NCI-H1048 (cell line): ENCODE data around the gene PRAME.
"Not testable (repeated sequence)": the region's sequence is repeated elsewhere in the genome, so short reads cannot be mapped to it uniquely, and the experiment has no call there.

Source experiments
- DNase-seq: peaks from one replicate; lab custom pipeline; 2025; lab: John Stamatoyannopoulos, UW

Gene PRAME, protein sequence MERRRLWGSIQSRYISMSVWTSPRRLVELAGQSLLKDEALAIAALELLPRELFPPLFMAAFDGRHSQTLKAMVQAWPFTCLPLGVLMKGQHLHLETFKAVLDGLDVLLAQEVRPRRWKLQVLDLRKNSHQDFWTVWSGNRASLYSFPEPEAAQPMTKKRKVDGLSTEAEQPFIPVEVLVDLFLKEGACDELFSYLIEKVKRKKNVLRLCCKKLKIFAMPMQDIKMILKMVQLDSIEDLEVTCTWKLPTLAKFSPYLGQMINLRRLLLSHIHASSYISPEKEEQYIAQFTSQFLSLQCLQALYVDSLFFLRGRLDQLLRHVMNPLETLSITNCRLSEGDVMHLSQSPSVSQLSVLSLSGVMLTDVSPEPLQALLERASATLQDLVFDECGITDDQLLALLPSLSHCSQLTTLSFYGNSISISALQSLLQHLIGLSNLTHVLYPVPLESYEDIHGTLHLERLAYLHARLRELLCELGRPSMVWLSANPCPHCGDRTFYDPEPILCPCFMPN

GRCh38 chr22:22558972-22559603 lies at the start of gene PRAME:
Gene PRAME (minus strand): TSS chr22:22559265. CDS start chr22:22556832, 2,433 bp downstream.
- peak; percentile 81 for DNase-seq

DNA sequence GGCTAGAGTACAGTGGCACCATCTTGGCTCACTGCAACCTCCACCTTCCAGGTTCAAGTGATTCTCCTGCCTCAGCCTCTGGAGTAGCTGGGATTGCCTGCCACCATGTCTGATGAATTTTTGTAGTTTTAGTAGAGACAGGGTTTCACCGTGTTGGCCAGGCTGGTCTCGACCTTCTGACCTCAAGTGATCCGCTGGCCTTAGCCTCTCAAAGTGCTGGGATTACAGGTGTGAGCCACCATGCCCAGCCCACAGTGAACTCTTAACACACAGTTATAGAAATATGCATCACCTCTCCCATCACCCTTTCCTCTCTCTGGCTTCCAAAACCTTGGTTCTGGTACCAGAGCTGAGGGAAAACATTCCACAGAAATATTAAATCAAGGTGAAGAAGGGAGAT lies 49.0 kb upstream of the PRAME start:
- DNase-seq = not testable (repeated sequence)

DNA sequence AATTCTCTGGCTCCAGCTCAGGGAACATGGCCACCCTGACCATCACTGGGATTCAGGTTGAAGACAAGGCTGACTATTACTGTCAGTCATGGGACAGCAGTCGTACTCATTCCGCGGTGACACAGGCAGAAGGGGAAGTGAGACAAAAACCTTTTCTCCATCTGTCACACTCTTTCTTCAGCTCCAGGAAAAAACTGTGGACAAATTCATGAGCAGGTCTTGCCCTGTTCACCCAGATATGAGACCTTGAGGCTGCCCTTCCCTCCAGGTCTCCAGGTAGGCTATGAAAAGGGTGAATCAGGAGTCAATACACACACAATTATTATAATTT lies 46.0 kb upstream of the PRAME start:
- no peak for DNase-seq

DNA sequence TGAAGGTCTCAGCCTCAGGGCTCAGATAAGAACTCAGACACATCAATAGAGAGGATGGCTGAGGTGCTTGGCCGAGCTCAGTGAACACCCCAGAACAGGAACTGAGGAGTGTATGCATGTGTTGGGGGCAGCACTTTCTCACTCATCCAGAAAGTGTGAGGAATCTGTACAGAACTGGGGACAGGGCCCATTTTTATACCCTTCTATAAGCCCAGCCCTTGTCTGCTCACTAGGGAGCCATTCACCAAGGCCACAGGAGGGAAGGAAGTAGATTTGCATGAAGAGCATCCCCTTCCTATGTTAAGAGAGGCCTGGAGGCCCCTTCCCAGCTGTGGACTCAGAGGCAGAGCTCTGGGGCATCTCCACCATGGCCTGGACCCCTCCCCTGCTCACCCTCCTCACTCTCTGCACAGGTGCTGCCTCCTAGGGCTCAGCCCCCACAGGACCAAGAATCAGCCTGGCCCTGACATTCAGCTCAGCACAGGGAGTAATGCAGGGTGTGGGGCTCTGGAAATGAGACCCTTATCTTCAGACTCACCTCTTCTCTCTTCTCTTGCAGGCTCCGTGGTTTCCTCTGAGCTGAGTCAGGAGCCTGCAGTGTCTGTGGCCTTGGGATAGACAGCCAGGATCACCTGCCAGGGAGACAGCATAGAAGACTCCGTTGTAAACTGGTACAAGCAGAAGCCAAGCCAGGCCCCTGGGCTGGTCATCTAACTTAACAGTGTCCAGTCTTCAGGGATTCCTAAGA lies 45.4 kb upstream of the PRAME start:
- DNase-seq = no peak

DNA sequence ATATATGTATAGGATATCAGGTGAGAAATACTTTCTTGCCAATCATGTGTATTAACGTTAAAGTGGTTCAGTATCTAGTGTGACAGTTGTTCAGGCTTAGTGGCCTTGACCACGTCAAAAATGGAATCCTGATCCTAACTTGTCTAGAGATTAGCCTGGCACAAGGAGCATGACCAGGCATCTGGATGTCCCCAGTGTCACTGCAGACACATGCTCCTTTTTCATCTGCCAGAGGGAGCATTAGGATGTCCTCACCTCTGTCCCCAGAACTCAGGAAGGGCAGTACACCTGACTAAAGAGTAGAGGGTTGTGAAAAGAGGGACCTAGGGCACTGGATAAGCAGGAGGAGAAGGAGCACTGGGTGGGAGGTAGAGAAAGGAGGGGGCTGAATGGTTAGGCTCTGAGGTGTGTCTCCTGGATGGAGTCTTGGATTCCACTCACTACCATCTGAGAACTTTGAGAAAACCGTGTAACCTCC lies 44.4 kb upstream of the PRAME start:
- DNase-seq = no peak

DNA sequence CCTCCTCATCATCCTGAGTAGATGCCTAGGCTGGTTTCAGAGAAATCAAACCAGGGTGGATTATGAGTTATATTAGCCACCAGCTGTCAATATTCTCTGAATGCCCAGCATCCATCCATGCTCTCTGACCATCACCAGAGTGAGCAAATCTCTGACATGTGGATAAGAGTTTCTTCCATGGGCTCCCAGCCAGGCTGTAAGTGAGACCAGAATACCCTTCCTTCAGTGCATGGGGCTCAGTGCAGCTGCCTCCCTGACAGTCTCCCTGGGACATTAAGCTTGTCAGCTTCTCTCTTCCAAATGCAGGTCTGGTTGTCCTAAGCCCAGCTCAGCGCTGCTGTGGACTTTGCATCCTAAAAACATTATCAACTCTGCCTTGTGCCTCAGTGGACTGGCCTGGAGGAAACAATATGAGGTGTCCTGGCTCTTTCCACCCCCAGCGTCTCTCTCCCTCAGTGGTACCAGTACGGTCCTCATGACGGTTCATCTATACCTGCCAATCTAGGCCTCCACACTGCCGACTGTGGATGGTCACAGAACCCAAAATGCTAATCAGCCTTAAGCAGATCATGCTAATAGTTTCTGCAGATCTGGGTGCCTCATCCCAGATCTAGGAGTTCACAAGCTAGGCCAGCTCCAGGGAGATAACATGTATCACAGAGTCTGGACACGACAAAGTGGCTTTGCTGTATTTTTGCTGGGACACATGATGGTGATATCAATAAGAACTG lies 41.6 kb upstream of the PRAME start:
- no peak for DNase-seq

DNA sequence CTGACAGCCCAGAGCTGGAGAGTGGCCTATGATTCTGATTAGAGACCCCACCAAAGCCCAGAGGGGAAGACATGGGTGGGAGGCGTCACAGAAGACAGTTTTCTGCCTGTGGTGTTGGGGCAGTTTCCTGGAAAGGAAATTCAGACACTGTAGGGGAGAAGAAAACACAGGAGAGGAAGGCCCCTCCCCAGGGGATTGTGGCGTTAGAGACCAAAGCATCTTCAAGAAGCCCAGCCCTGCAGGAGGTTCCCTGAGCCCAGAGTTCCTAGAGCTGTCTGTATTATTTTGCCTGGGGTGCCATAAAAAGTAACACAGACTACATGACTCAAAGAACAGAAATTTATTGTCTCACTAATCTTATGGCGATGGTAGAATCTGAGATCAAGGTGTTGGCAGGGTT lies 40.2 kb upstream of the PRAME start:
- DNase-seq = no peak

- DNase-seq = no peak
Measured at GRCh38 chr22:22598144-22598543, 39.1 kb upstream of the PRAME start.

GRCh38 chr22:22595001-22595835 lies 36.2 kb upstream of the PRAME start:
- DNase-seq = no peak

GRCh38 chr22:22593964-22594656 lies 35.0 kb upstream of the PRAME start:
- no peak for DNase-seq

DNA sequence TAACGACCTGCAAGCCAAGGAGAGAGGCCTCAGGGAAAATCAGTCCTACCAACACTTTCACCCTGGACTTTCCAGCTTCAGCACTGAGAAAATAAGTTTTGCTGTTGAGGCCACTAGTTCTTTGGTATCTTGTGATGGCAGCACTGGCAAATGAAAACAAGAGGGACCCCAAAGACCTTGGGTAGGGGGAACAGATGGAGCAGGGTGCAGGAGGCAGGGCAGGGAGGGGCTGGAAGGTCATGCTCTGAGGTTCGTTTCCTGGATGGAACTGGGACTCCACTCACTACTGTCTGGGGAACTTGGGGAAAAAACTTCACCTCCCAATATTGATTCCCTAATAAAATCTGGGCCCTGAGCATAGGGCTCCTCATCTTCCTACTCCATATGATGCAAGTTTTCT lies 34.2 kb upstream of the PRAME start:
- no peak for DNase-seq

- no peak for DNase-seq
Measured at GRCh38 chr22:22591348-22592299, 32.6 kb upstream of the PRAME start.

- no peak for DNase-seq
Measured at GRCh38 chr22:22590136-22590891, 31.2 kb upstream of the PRAME start.

DNA sequence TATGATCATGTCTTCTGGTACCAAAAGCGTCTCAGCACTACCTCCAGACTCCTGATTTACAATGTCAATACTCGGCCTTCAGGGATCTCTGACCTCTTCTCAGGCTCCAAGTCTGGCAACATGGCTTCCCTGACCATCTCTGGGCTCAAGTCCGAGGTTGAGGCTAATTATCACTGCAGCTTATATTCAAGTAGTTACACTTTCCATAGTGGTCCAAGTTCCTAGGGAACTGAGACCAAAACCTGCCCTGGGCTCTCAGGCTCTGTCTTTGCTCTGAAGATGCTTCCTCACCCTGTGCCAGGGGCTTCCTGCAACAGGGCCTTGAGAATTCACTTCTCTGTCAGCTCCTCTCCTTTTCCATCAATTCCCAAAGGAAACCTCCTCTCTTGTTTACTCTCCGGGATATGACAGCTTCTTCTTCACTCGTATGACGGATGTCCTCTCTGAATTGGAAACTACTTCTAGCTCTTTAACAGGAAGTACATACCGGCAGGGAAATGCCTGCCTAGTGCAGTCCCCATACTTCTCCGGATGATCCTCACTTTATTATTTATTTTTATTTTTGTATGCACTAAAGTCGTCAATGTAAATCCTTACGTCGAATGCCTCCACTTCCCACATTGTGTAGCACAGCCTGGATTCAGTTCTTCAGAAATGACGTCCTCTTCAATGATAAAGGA lies 29.6 kb upstream of the PRAME start:
- no peak for DNase-seq

- no peak for DNase-seq
Measured at GRCh38 chr22:22587577-22588188, 28.6 kb upstream of the PRAME start.

DNA sequence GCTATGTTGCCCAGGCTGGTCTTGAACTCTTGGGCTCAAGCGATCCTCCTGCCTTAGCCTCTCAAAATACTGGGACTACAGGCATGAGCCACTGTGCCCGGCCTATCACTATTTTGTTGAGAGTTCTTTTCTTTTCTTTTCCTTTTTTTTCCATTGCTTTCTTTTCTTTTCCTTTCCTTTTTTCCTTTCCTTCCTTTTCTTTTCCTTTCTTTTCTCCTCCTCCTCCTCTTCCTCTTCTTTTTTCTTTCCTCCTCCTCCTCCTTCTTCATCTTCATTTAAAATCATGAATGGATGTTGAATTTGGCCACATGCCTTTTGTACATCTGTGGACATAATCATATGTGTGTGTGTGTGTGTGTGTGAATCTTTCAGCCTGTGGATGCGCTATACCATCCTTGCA lies 25.7 kb upstream of the PRAME start:
- DNase-seq = no peak

DNA sequence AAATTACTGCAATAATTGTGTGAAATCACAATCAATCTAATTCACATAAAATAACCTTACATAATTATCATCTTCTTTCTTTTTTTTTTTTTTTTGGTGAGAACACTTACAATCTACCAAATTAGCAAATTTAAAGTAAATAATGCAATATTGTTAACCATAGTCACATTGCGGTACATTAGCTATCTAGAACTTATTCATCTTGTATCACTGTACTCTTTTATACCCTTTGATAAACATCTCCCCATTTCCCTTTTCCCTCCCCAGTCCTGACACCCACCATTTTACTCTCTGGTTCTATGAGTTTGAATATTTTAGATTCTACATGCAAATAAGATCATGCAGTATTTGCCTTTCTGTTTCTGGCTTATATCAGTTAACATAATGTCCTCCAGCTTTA lies 24.0 kb upstream of the PRAME start:
- DNase-seq = no peak

GRCh38 chr22:22581524-22581923 lies 22.5 kb upstream of the PRAME start:
- DNase-seq = not testable (repeated sequence)
